ENCODE data around the gene PCNX2.

PCNX2 gene

DNA sequence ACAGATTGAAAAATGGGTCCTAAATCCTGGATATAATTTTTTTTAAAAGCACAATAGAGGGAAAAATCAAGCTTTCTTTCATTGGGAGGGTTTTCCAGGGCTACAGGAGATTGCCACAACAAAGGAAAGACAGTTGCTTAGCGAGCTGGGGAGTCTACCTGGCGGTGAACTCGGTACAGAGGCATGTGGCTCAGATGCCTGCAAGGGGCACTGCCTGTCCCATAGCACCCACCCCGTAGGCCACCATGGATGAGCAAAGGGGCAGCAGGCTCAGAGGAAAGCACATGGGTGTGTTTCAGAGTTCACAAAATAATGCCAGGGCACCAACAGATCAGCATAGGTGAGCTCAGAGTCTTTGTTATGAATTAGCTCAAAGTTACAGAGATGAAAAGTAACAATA, 79.5 kb downstream of the PCNX2 start:
- TF ChIP-seq, protein P1, sequence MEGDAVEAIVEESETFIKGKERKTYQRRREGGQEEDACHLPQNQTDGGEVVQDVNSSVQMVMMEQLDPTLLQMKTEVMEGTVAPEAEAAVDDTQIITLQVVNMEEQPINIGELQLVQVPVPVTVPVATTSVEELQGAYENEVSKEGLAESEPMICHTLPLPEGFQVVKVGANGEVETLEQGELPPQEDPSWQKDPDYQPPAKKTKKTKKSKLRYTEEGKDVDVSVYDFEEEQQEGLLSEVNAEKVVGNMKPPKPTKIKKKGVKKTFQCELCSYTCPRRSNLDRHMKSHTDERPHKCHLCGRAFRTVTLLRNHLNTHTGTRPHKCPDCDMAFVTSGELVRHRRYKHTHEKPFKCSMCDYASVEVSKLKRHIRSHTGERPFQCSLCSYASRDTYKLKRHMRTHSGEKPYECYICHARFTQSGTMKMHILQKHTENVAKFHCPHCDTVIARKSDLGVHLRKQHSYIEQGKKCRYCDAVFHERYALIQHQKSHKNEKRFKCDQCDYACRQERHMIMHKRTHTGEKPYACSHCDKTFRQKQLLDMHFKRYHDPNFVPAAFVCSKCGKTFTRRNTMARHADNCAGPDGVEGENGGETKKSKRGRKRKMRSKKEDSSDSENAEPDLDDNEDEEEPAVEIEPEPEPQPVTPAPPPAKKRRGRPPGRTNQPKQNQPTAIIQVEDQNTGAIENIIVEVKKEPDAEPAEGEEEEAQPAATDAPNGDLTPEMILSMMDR (IDR thresholded peaks at IDR 0.05; ENCODE audit: low read length, missing control alignments), result no peak
- DNase-seq (ENCODE audit: low read depth), result no peak

DNA sequence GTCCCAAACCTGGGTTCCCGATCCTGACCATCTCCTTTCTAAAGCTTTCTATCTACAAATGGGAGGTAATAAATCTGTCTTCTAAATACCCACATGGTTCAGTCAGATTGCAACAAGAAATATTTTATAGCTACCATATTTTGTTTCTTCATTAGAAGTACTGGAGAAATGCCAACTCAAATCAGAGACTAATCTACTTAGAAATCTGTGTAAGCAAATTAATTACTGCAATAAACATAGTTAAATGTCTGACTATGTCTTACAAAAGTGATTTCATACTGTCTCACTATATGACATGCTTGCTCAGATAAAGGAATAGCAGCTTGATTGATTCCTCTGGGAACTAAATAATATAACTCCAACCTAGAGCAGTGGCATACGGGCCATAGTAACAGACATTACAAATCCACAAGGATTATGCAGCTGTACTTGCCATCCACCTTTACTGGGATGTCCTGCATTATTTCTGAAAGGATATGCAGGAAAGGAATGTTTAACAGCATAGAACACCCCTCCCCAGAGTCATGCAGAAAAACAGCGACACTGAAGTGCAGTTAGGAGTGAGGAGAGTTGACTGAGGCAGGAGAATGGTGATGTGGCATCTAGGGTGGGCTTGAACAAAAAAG, 80.3 kb downstream of the PCNX2 start:
- DNase-seq (ENCODE audit: low read depth), result no peak
- H3K4me3 ChIP-seq (replicated peaks; ENCODE audit: low read depth, low read length), result no peak overlapping the region
- TF ChIP-seq, protein P1 (IDR thresholded peaks at IDR 0.05; ENCODE audit: low read length, missing control alignments), result no peak

More for the DNA sequence above, 79.5 kb downstream of the PCNX2 start:
- H3K4me3 ChIP-seq (replicated peaks; ENCODE audit: low read depth, low read length), result no peak overlapping the region

DNA sequence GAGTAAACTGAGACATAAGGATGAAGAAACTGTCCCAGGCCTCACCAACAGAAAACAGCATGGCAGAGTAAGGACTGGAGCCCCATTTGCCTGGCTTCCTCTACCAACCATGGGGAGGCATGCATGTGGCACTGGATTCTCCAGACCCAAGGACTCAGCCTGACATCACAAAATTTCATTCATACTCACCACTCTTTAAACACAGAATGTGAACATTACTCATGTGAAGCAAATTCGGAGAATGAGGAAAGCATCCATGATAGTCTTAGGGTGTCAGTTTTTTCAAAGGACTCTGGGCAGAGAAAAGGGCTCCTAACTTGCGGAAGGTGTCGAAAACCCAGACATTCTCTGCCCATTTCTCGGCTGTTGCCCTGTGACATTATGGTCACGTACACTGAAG, 83.9 kb downstream of the PCNX2 start:
- DNase-seq (ENCODE audit: low read depth), result no peak
- no peak overlapping the region for H3K4me3 ChIP-seq (replicated peaks; ENCODE audit: low read depth, low read length)
- TF ChIP-seq, protein P1 (IDR thresholded peaks at IDR 0.05; ENCODE audit: low read length, missing control alignments), result no peak

DNA sequence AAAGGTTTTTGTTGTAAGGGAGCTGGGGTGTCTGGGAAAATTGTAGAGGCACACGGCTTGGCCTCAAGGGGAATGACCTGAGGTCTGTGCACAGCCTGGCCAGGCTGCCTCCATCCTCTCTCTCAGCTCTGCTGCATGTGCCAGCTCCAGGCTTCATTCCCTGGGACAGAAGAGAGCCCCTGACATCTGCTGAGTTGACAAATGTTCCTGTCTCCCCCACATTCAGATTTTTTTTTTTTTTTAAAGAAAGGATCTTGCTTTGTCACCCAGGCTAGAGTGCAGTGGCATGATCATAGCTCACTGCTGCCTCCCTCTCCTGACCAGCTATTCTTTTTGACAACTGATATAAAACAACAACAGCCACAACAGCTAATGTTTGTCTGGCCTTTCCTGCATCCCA, 84.4 kb downstream of the PCNX2 start:
- DNase-seq (ENCODE audit: low read depth), result no peak
- H3K4me3 ChIP-seq (replicated peaks; ENCODE audit: low read depth, low read length), result no peak overlapping the region
- TF ChIP-seq, protein P1 (IDR thresholded peaks at IDR 0.05; ENCODE audit: low read length, missing control alignments), result no peak

DNA sequence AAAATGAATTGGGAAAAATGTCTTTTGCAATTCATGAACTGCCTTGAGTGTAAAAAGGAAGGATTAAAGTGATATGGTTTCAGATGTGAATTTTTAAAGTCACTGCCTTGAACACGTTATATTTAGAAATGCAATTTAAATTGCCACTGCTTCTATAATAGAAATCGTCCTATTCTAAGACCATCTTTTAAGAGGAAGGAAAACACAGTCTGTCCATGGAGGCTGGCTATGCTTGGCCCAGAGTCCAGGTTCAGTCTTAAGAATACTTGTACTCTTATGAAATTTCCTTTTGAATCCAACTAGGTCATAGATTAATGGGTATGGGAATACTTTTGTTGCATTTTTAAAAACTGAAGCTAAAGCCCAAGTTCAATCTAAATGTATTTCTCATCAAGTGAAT, 86.0 kb downstream of the PCNX2 start:
- TF ChIP-seq, protein P1 (IDR thresholded peaks at IDR 0.05; ENCODE audit: low read length, missing control alignments), result no peak
- DNase-seq (ENCODE audit: low read depth), result peak; percentile 19
- H3K4me3 ChIP-seq (replicated peaks; ENCODE audit: low read depth, low read length), result no peak overlapping the region

DNA sequence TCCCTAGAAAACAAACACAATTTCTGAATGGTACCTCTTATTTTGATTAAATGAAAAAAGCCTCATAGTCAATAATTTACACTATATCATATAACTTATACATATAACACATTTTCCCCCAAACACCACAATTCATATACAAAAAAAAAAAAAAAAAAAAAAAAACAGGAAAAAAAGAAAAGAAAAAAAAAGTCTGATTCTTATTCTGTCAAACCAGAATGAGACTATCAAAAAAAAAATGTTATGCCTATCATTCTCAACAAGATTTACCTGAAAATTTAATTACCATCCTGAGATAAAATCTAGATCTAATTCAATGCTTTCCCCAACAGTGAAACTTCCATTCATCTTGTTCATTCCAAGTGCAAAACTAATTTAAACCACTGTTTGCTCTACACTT, 86.8 kb downstream of the PCNX2 start:
- TF ChIP-seq, protein P1 (IDR thresholded peaks at IDR 0.05; ENCODE audit: low read length, missing control alignments), result no peak
- no peak overlapping the region for H3K4me3 ChIP-seq (replicated peaks; ENCODE audit: low read depth, low read length)
- DNase-seq (ENCODE audit: low read depth), result no peak

DNA sequence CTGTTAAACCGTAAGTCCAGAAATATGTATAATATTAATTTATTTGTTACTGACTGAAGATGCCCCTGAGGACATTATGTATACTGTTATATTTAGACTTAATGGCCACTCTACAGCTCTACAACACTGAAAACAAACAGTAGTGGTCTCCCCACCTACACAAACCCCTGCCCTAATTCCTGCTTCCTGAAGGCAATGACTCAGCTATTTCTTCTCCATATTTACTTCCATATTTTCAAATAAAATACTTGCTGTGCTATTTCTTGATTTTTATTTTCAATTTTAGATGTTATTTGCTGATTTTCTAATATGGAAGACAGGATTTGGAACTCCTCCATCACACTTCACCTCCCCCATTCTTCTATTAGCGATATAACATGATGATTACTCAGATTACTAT, 97.6 kb downstream of the PCNX2 start:
- TF ChIP-seq, protein P1 (IDR thresholded peaks at IDR 0.05; ENCODE audit: low read length, missing control alignments), result no peak
- no peak for DNase-seq (ENCODE audit: low read depth)
- H3K4me3 ChIP-seq (replicated peaks; ENCODE audit: low read depth, low read length), result no peak overlapping the region
